ENCODE results near the gene PKP4. TPM values are rescaled to one million over a fixed set of nuclear protein-coding genes. Genes with fewer than 3 reads are reported as not detected.

The PKP4 gene
- total RNA-seq, 1 donor: 47.4 TPM

- Histone ChIP-seq H3K36me3 (ENCODE audit: insufficient read depth, low read length) (peaks cover 3% of the 10 kb centered on the region), H3K4me2 (ENCODE audit: insufficient read depth, low read length) (no peak overlapping the region), H3K27ac (ENCODE audit: low read depth, low read length) (no peak overlapping the region), H3K4me3 (ENCODE audit: insufficient read depth, low read length) (no peak overlapping the region), H3K9me3 (ENCODE audit: low read depth, low read length) (no peaks in the 10 kb centered on the region), H3K27me3 (ENCODE audit: insufficient read depth, low read length) (no peaks in the 10 kb centered on the region), H3K4me1 (ENCODE audit: insufficient read depth, low read length) (no peaks in the 10 kb centered on the region), H4K20me1 (ENCODE audit: insufficient read depth, low read length) (no peaks in the 10 kb centered on the region), H2AFZ (ENCODE audit: low read length) (no peak overlapping the region), H3K79me2 (ENCODE audit: insufficient read depth, low read length) (peaks cover 3% of the 10 kb centered on the region)
- no peak for TF ChIP-seq CTCF (IDR thresholded peaks at IDR 0.05; ENCODE audit: extremely low read depth, low read depth, low read length)
- no peak for DNase-seq (ENCODE audit: insufficient read length, low spot score, missing footprints)
Observed at GRCh38 chr2:158573739-158574138, 117.0 kb downstream of the PKP4 start.

- no peaks in the 10 kb centered on the region for H4K20me1 ChIP-seq (ENCODE audit: insufficient read depth, low read length)
- H3K4me2 ChIP-seq (ENCODE audit: insufficient read depth, low read length): no peak overlapping the region
- no peak for TF ChIP-seq CTCF (IDR thresholded peaks at IDR 0.05; ENCODE audit: extremely low read depth, low read depth, low read length)
- no peak overlapping the region for H2AFZ ChIP-seq (ENCODE audit: low read length)
- no peaks in the 10 kb centered on the region for H3K4me1 ChIP-seq (ENCODE audit: insufficient read depth, low read length)
- H3K79me2 ChIP-seq (ENCODE audit: insufficient read depth, low read length): peaks cover 3% of the 10 kb centered on the region
- H3K27me3 ChIP-seq (ENCODE audit: insufficient read depth, low read length): no peaks in the 10 kb centered on the region
- peaks cover 3% of the 10 kb centered on the region for H3K36me3 ChIP-seq (ENCODE audit: insufficient read depth, low read length)
- DNase-seq (ENCODE audit: insufficient read length, low spot score, missing footprints): no peak
- H3K27ac ChIP-seq (ENCODE audit: low read depth, low read length): no peak overlapping the region
- H3K4me3 ChIP-seq (ENCODE audit: insufficient read depth, low read length): no peak overlapping the region
- no peaks in the 10 kb centered on the region for H3K9me3 ChIP-seq (ENCODE audit: low read depth, low read length)
Observed at GRCh38 chr2:158575051-158575635, 118.4 kb downstream of the PKP4 start.

- H3K9me3 ChIP-seq (ENCODE audit: low read depth, low read length): no peaks in the 10 kb centered on the region
- TF ChIP-seq CTCF (IDR thresholded peaks at IDR 0.05; ENCODE audit: extremely low read depth, low read depth, low read length): no peak
- no peak for DNase-seq (ENCODE audit: insufficient read length, low spot score, missing footprints)
- no peaks in the 10 kb centered on the region for H4K20me1 ChIP-seq (ENCODE audit: insufficient read depth, low read length)
- H3K4me1 ChIP-seq (ENCODE audit: insufficient read depth, low read length): no peaks in the 10 kb centered on the region
- no peak overlapping the region for H3K4me3 ChIP-seq (ENCODE audit: insufficient read depth, low read length)
- no peak overlapping the region for H2AFZ ChIP-seq (ENCODE audit: low read length)
- H3K4me2 ChIP-seq (ENCODE audit: insufficient read depth, low read length): no peak overlapping the region
- H3K79me2 ChIP-seq (ENCODE audit: insufficient read depth, low read length): peaks cover 3% of the 10 kb centered on the region
- no peak overlapping the region for H3K27ac ChIP-seq (ENCODE audit: low read depth, low read length)
- H3K36me3 ChIP-seq (ENCODE audit: insufficient read depth, low read length): peaks cover 3% of the 10 kb centered on the region
- no peaks in the 10 kb centered on the region for H3K27me3 ChIP-seq (ENCODE audit: insufficient read depth, low read length)
Observed at GRCh38 chr2:158577141-158577540, 120.4 kb downstream of the PKP4 start.

DNA sequence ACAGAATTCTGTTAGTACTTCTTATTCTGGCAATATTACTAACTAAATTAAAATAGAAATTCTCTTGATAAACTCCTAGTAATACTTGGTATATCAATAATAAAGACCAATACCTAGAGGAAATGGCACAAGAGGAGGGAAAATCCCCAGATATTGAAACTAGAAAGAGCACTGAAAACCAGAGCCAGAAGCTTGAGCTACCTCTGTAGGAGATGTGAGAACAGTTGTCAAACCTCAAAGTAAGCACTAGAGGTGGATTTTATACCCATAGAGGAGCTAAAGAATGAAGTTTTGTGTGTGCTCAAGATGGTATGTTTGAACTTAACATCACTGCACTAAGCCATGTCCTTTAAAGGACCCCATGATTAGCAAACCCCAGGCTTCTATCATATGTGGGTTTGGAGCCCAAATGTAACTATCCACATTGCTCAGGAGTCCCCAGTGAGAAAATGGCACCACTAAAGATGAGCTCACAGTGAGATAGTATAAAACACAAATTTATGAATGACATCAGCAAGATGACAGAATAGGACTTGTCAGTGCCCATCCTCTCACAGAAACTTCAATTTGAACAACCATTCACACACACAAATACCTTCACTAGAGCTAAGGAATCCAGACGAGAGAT, 122.1 kb downstream of the PKP4 start:
- Histone ChIP-seq H3K4me2 (ENCODE audit: insufficient read depth, low read length) (no peak overlapping the region), H3K79me2 (ENCODE audit: insufficient read depth, low read length) (peaks cover 3% of the 10 kb centered on the region), H3K9me3 (ENCODE audit: low read depth, low read length) (no peaks in the 10 kb centered on the region), H3K27me3 (ENCODE audit: insufficient read depth, low read length) (no peaks in the 10 kb centered on the region), H3K36me3 (ENCODE audit: insufficient read depth, low read length) (peaks cover 4% of the 10 kb centered on the region), H4K20me1 (ENCODE audit: insufficient read depth, low read length) (no peaks in the 10 kb centered on the region), H2AFZ (ENCODE audit: low read length) (no peak overlapping the region), H3K27ac (ENCODE audit: low read depth, low read length) (no peak overlapping the region), H3K4me3 (ENCODE audit: insufficient read depth, low read length) (no peak overlapping the region), H3K4me1 (ENCODE audit: insufficient read depth, low read length) (no peaks in the 10 kb centered on the region)
- DNase-seq (ENCODE audit: insufficient read length, low spot score, missing footprints): no peak
- no peak for TF ChIP-seq CTCF (IDR thresholded peaks at IDR 0.05; ENCODE audit: extremely low read depth, low read depth, low read length)

All from osteoblast (primary cell).